ENCODE measurements around the gene C1orf74.
A peak's percentile ranks its signal among the peaks of the same experiment; 100 is the strongest.

C1orf74 gene

DNA sequence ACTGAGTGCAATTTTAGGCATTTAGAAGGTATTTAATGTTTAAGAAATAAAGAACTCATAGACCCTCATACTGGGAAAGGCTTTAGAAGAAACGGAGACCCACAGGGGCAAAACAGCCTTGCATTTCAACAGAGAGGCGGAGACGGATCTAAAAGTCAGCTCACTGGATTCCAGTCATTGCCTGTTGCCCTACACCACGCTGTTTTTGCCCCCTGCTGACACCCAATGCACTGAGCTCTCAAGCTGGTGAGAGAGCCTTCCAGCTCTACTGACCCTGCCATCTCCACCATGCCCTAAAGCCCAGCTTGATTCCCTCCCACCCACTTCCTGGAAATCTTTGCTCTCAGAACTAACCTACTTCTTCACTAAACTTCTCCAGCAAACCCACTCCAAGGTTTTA is 35.7 kb downstream of the C1orf74 start:
- Mint-ChIP-seq H3K4me3 (no peak overlapping the region), H3K27me3 (no peaks in the 10 kb centered on the region), H3K27ac (peak overlapping the region; percentile 78)

DNA sequence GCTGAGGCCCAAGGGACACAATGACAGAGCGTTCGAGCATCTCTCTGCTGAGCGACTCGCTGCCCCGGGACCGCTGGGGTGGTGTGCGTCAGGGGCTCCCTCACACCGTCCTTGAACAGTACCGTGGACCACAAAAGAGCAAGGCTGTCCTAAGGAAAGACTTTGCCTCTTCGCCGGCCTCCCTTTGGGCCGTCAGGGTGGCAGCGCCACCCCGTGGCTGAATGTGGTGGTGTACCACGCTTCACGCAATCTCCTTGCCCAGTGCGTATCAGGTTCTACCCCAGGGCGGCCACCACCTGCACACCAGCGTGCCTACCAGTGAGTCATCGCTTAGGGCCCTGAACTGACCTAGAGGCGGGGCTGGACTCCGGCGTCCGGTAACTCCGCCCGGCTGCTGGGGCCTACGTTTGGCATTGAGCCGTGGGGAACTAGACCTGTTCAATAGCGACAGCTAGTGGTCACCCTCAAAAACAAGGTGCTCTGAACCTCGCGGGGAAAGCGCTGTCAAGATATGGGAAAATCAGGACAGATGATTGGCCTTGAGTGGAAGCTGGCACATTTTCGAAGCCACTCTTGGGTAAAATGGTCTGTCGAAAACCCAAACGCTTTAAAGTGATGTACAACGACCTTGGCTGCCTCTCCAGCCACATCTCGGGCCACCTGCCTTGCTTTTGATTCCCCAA is 36.6 kb downstream of the C1orf74 start:
- H3K27ac Mint-ChIP-seq = peak overlapping the region; percentile 78

More for the DNA sequence above, 35.7 kb downstream of the C1orf74 start:
- H3K4me1 Mint-ChIP-seq = peaks cover 46% of the 10 kb centered on the region
- H3K36me3 Mint-ChIP-seq = no peaks in the 10 kb centered on the region
- no peak for ATAC-seq
- no peaks in the 10 kb centered on the region for H3K9me3 Mint-ChIP-seq

DNA sequence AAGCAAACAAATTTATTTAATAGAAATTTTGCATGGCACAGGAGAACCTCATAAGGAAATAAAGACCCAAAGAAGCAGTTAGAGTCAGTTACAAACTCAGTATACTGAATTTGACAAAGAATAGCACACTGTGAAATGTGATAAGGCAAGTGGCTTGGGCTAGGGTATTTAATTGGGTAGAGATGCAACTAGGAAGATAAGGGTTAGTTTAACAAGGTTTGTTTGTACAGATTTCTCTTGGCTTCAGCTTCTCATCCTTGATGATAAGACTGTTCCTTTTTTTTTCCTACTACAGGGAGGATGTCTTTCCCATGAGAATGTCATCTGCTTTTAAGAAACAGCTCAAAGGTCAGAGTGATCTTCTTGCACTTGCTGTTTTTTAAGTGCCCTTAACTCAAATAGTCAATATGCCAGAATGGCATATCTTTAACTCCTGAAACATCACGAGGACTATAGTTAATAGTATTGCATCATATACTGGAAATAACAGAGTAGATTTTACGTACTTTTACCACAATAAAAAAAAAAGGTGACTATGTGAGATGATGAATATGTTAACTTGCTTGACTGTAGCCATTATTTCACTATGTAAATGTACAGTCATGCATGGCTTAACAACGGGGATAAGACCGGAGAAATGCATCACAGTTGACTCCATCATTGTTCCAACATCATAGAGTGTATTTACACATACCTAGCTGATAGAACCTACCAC is 37.8 kb downstream of the C1orf74 start:
- Mint-ChIP-seq H3K4me1 (peaks cover 47% of the 10 kb centered on the region), H3K36me3 (no peaks in the 10 kb centered on the region), H3K27ac (peak overlapping the region; percentile 78), H3K9me3 (no peaks in the 10 kb centered on the region), H3K4me3 (no peak overlapping the region), H3K27me3 (no peaks in the 10 kb centered on the region)
- no peak for ATAC-seq

More for the DNA sequence above, 36.6 kb downstream of the C1orf74 start:
- Mint-ChIP-seq H3K36me3 (no peaks in the 10 kb centered on the region), H3K4me3 (peak overlapping the region; percentile 80), H3K27me3 (no peaks in the 10 kb centered on the region), H3K4me1 (peaks cover 55% of the 10 kb centered on the region), H3K9me3 (no peaks in the 10 kb centered on the region)
- ATAC-seq = peak; percentile 97

DNA sequence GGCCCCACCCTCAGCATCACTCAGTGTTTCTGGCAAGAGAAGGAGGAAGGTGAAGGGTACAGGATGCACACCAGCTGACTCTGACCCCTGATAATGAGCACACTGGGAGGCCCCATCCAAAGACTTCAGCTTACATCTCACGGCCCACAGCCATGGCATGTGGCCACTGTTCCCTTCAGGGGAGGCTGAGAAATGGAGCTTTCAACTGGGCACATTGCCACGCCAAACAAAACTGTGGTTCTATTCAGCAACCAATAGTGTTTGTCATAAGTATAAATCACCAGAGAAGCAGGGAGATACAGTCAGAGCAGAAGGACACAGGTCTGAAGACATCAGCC is 41.2 kb downstream of the C1orf74 start:
- Mint-ChIP-seq H3K27me3 (no peaks in the 10 kb centered on the region), H3K27ac (peak overlapping the region; percentile 51), H3K4me3 (no peak overlapping the region), H3K9me3 (no peaks in the 10 kb centered on the region), H3K4me1 (peaks cover 30% of the 10 kb centered on the region), H3K36me3 (no peaks in the 10 kb centered on the region)
- ATAC-seq = no peak

DNA sequence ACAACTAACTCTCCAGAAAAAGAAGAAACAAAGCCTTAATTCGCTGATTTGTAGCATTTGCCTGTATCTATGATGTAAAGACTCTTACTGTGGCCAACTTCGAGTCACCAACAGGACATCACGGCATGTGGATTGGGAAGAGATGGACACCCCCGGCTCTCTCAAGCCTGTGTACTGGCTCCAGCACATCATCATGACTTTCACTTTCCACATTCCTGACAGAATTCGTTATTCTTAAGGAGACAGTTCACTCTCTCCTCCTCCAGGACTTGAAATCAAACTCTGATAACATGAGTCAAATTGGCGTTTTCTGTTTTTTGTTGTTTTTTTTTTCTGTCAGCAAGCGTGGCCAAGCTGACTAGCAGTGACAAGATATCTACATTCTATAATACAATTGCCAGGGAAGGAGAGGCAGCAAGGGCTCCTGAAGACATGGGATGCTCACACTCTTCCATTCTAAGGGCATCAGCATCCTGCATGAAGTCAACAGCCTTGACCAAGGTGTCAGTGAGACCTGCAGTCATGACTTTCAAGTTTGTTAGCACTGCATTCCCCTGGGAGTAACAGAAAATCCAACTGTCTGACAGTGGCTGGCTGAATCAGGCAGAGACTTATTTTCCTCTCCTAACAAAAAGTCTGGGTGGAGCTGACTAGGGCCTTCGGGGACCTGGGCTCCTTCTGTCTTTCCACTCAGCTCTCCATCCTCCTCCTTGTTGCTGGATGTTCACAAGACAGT is 41.8 kb downstream of the C1orf74 start:
- H3K27ac Mint-ChIP-seq = peak overlapping the region; percentile 51
- H3K4me1 Mint-ChIP-seq = peaks cover 25% of the 10 kb centered on the region
- H3K9me3 Mint-ChIP-seq = no peaks in the 10 kb centered on the region
- ATAC-seq = peak; percentile 13
- H3K27me3 Mint-ChIP-seq = no peaks in the 10 kb centered on the region
- H3K4me3 Mint-ChIP-seq = no peak overlapping the region
- H3K36me3 Mint-ChIP-seq = no peaks in the 10 kb centered on the region

DNA sequence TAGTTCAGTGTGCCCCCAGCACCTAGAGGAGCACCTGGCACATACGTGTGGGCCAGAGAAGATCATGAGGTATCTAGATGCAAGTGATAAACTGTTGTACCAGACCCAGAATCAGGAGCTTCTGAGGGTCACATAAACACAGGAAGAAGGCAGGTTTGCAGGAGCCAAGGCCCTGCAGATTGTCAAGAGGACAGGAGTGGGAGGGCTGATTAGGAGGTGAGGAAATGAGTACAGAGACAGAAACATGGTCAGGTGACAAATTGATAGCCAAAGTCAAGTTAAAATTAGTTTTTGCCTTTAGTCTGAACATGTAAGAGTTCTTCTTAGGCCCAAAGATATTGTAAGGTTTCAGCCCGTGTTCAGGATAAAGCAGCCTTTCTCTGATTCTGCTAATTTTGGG is 42.5 kb downstream of the C1orf74 start:
- ATAC-seq = no peak
- Mint-ChIP-seq H3K4me3 (no peak overlapping the region), H3K9me3 (no peaks in the 10 kb centered on the region), H3K27ac (no peak overlapping the region), H3K4me1 (peaks cover 23% of the 10 kb centered on the region), H3K27me3 (no peaks in the 10 kb centered on the region), H3K36me3 (no peaks in the 10 kb centered on the region)

DNA sequence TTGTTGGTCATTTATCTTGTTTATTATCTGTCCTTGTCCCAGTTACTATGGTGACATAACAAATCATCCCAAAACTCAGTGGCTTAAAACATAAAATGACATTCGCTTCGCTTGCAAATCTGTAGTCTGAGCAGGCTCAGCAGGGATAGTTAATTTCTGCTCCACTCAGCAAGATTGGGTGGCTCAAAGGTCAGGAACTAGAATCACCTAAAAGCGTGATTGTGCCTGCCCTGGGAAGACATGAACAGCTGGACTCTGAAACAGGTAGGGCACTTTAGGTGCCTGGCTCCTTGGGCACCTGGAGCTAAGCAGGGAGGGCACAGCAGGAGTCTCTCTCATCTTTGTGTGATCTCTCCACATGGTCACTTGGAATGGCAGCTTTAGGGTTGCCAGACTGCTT is 43.2 kb downstream of the C1orf74 start:
- Mint-ChIP-seq H3K27ac (no peak overlapping the region), H3K9me3 (no peaks in the 10 kb centered on the region), H3K4me3 (no peak overlapping the region), H3K27me3 (no peaks in the 10 kb centered on the region), H3K36me3 (no peaks in the 10 kb centered on the region), H3K4me1 (peaks cover 26% of the 10 kb centered on the region)
- ATAC-seq = no peak

DNA sequence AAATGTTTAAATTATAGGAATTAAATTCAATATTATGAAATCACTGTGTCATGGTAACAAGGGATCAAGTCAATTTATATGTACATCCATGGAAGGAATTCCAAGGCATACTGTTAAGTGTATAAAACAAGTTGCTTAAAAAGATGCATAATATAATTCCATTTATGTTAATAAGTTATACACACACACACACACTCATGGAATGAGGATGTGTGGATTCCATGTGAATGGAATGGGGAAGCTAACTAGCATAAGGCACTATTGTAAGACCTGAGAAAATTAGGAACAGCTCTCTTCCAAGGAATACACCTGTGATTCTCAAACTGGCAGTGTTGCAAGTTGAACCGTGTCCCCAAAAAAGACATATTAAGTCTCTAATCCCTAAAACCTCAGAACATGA is 46.1 kb downstream of the C1orf74 start:
- Mint-ChIP-seq H3K36me3 (no peaks in the 10 kb centered on the region), H3K9me3 (no peaks in the 10 kb centered on the region), H3K4me1 (peaks cover 41% of the 10 kb centered on the region), H3K4me3 (no peak overlapping the region), H3K27ac (no peak overlapping the region), H3K27me3 (no peaks in the 10 kb centered on the region)
- no peak for ATAC-seq

DNA sequence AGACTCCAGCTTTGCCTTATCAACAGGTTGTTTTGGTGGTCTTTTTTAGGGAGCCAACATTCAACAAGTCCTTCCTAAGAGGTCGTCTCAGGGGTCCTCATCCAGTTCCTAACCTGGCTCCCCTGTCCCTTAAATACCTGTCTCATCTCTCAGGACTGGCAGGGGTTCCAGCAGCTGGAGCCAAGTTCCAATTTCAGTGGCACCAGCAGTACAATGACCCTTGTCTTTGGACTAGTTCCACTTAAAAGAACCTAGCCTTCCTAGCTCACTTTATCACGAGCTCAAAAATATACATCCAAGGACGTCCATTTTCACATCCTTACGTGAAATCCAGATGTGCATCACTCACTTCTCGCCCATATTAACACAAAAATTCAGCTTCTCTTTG is 47.2 kb downstream of the C1orf74 start:
- no peaks in the 10 kb centered on the region for H3K9me3 Mint-ChIP-seq
- no peaks in the 10 kb centered on the region for H3K36me3 Mint-ChIP-seq
- no peak overlapping the region for H3K4me3 Mint-ChIP-seq
- no peak for ATAC-seq
- peak overlapping the region; percentile 18 for H3K27ac Mint-ChIP-seq
- no peaks in the 10 kb centered on the region for H3K27me3 Mint-ChIP-seq
- H3K4me1 Mint-ChIP-seq = peaks cover 36% of the 10 kb centered on the region

DNA sequence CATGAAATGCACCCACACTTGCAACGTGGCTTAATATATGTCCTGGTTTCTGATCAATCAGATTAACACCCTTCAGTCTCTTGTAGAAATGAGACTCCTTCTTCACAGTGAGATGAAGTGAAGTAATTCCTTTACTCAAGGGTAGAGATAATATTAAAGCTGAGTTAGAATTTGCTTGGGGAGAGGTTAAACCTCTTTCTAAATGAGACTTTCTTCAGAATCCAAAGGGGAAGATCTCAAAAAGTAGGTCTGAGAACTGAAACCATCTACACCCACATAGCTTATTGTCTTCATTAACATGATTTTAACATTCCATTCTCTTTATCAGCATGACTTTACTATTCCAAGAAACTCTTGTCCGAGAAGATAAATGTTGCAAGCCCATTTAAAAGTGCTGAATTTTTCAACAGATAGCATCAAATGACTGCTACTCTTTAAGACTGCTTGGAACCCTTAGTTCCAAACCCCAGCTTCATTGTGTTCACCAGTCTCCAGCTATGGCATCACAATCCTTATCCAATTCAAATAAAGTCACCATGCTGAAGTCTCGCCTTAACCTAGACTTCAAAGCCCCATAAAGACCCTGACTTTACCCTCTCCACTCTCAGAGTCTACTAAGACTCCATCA is 47.8 kb downstream of the C1orf74 start:
- Mint-ChIP-seq H3K36me3 (no peaks in the 10 kb centered on the region), H3K4me1 (peaks cover 36% of the 10 kb centered on the region), H3K27ac (peak overlapping the region; percentile 18), H3K27me3 (no peaks in the 10 kb centered on the region), H3K4me3 (no peak overlapping the region), H3K9me3 (no peaks in the 10 kb centered on the region)
- ATAC-seq = peak; percentile 41

DNA sequence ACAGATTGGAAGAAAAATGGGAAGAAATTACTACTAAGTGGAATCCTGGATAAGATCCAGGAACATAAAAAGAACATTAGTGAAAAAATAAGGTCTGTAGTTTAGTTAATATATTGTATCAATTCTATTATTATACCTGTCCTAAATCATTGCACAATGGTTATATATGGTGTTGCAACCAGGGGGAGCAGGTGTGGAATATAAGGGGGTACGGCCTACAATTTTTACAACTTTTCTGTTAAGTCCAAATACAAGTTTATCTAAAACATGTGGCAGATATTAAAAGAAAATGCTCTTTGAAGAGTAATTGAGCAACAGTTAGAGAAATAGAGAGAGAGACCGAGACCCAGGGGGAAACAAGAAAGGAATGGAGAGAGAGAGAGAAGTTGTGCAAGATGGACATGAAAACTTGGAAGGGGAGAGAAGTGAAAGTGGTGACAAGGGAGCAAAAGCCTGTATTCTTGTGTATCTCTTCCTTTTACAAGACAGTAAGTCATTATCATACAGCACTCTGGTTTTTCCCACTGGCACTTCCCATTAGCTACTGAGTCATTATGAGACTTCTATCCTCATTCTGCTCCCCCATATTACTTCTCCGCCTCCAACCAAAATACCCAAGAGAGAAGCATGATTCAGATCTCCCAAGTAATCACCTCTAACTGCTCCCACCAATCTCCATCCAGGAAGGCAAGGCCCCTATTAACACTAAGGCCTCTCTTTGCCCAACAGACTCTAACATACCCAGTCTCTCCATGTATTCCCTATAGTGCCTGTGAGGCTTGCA is 50.8 kb downstream of the C1orf74 start:
- no peak overlapping the region for H3K4me3 Mint-ChIP-seq
- H3K27ac Mint-ChIP-seq = no peak overlapping the region
- no peaks in the 10 kb centered on the region for H3K27me3 Mint-ChIP-seq
- H3K4me1 Mint-ChIP-seq = peaks cover 36% of the 10 kb centered on the region
- no peak for ATAC-seq
- H3K9me3 Mint-ChIP-seq = no peaks in the 10 kb centered on the region
- H3K36me3 Mint-ChIP-seq = no peaks in the 10 kb centered on the region

DNA sequence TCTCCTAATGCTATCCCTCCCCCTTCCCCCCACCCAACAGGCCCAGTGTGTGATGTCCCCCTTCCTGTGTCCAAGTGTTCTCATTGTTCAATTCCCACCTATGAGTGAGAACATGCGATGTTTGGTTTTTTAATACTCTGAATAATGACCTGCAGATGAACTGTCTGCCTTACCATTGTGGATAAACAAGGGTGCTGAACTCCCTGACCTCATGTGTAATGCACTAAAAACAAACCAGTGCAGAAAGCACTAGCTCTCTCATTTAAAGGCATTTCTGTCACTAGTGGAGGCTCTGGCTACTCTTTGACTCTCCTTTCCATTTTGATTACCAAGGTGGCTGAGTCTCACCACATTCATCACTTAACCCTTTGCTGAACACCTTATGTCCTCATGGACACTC is 51.6 kb downstream of the C1orf74 start:
- no peak overlapping the region for H3K27ac Mint-ChIP-seq
- no peaks in the 10 kb centered on the region for H3K36me3 Mint-ChIP-seq
- no peaks in the 10 kb centered on the region for H3K27me3 Mint-ChIP-seq
- no peaks in the 10 kb centered on the region for H3K9me3 Mint-ChIP-seq
- no peak for ATAC-seq
- H3K4me1 Mint-ChIP-seq = peaks cover 36% of the 10 kb centered on the region
- no peak overlapping the region for H3K4me3 Mint-ChIP-seq

DNA sequence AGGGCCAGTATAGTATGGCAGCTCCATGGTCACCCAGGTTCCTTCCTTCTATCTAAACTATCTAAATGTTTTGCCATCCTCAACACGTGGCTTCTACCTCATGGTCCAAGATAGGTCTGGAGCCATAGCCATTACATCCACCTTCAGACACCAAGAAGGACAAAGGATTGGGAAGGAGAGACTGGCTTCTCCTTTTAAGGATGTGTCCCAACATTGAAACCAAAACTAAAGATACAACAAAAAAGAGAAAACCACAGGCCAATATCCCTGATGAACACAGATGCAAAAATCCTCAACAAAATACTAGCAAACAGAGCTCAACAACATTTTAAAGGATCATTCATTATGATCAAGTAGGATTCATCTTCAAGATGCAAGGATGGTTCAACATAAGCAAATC is 54.9 kb downstream of the C1orf74 start:
- Mint-ChIP-seq H3K27me3 (no peaks in the 10 kb centered on the region), H3K9me3 (no peaks in the 10 kb centered on the region), H3K36me3 (no peaks in the 10 kb centered on the region), H3K27ac (no peak overlapping the region), H3K4me1 (peaks cover 16% of the 10 kb centered on the region), H3K4me3 (no peak overlapping the region)
- no peak for ATAC-seq

All from stimulated activated memory B cell treated with anti-CD40 and anti-IgM and Interleukin-4, amounts not matched to agents 10 μg/mL and 1 μg/mL and 100 μg/mL, for 72 hours (primary cell).